Suprapubic skin (tissue), 4 donors: ENCODE measurements around the gene SH3BP2. TPM values are rescaled to one million over a fixed set of nuclear protein-coding genes. Genes with fewer than 3 reads are reported as not detected.

ENCODE experiments used
- DNase-seq, 2 donors: peaks; one replicate each; pipeline ENCODE4 v3.0.0-alpha.2; 2019; ENCODE audit warnings: low spot score in 2 of 2
- H3K27ac ChIP-seq: fragments of 200-600 bp; sonication (generic); one replicate; pipeline ENCODE4 v1.5.1; 2019
- H3K27me3 ChIP-seq: fragments of 200-600 bp; sonication (generic); one replicate; pipeline ENCODE4 v1.5.1; 2019
- H3K36me3 ChIP-seq: fragments of 200-600 bp; sonication (generic); one replicate; pipeline ENCODE4 v1.5.1; 2019
- H3K4me1 ChIP-seq: fragments of 200-600 bp; sonication (generic); one replicate; pipeline ENCODE4 v1.5.1; 2019
- H3K4me3 ChIP-seq: fragments of 200-600 bp; sonication (generic); one replicate; pipeline ENCODE4 v1.5.1; 2019; ENCODE audit warnings: mild to moderate bottlenecking
- H3K9me3 ChIP-seq: fragments of 200-600 bp; sonication (generic); one replicate; pipeline ENCODE4 v1.5.1; 2019
- EP300 ChIP-seq: sonication (generic); formaldehyde crosslinking; IDR thresholded peaks from one replicate; pipeline ENCODE4 v1.6.1; 2017; ENCODE audit warnings: antibody characterized with exemption
- POLR2A ChIP-seq, 2 donors: fragments of 450-650 bp; IDR thresholded peaks; one replicate each; pipeline ENCODE4 v1.6.1; 2017; ENCODE audit warnings: antibody characterized with exemption in 2 of 2, mild to moderate bottlenecking in 2 of 2, moderate library complexity in 2 of 2
- POLR2AphosphoS5 ChIP-seq, 3 donors: sonication (generic); formaldehyde crosslinking; IDR thresholded peaks; one replicate each; pipeline ENCODE4 v1.6.1; 2017; ENCODE audit warnings: antibody characterized with exemption in 3 of 3
- WGBS: methylation state at CpG from one replicate; pipeline ENCODE4 v1.1.5; 2018; 5-methylcytosine and 5-hydroxymethylcytosine counted together
- total RNA-seq, 4 donors: library from RNA; depleted of rRNA; stranded (reverse); fragments of >200 nt; gene quantifications; one replicate each; pipeline ENCODE4 v1.1.0, GENCODE V29; 2016
- TF ChIP-seq, protein P1 (sequence below), 2 donors: fragments of 200-600 bp in 1 of 2; fragments of 450-650 bp in 1 of 2; sonication (generic) in 1 of 2; IDR thresholded peaks; one replicate each; pipeline ENCODE4 v1.5.1; 2016 to 2019; ENCODE audit warnings: antibody characterized with exemption in 2 of 2, mild to moderate bottlenecking in 1 of 2, moderate library complexity in 1 of 2

Gene SH3BP2
- total RNA-seq, 4 donors from 2014 or later: 116 to 709 (median 162) TPM

DNA sequence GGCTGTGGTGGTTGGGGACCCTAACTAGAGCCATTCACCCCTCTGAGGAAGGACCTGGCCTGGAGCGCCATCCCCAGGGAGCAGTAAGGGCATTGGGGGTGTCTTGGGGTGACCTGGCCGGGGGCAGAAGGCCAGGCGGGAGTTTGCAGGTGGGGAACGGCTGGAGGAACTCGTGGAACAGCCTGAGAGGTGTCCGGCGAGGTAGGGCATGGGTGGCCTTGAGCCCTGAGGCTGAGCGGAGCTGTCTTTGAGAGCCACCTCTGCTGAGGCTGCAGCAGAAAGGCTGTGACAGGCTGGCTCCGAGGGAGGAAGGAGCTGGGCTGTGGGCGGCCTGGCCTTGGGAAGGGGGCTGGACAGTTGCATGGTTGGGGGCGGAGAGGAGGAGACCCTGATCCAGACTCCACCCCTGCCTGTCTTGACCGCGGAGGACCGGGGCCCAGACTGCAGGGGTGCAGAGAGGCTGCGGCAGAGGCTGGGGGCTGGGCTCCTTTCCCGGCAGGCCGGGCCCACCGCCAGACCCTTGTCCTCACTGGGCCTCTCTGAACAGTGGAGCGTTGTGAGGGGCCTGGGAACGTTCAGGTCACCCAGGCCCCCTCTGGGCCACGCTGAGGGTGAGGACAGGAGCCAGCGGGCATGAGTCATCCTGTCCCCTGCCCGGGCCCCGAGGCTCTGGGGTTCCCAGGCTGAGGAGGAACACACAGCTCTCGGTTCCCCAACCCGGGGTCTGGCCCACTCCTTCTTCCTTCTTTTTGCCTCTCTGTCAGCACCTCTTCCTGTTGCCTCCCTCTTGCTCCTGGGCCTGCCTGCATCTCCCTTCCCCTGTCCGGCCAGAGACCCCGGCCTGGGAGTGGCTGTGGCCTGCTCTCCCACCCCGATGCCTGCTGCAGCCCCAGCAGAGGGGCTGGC, 8.1 kb downstream of the SH3BP2 start:
- peak; percentile 85 to 91 for DNase-seq
- 24% methylated on average over 11 of the region's 29 CpGs for WGBS
- peak overlapping the region; percentile 40 for H3K4me3 ChIP-seq

DNA sequence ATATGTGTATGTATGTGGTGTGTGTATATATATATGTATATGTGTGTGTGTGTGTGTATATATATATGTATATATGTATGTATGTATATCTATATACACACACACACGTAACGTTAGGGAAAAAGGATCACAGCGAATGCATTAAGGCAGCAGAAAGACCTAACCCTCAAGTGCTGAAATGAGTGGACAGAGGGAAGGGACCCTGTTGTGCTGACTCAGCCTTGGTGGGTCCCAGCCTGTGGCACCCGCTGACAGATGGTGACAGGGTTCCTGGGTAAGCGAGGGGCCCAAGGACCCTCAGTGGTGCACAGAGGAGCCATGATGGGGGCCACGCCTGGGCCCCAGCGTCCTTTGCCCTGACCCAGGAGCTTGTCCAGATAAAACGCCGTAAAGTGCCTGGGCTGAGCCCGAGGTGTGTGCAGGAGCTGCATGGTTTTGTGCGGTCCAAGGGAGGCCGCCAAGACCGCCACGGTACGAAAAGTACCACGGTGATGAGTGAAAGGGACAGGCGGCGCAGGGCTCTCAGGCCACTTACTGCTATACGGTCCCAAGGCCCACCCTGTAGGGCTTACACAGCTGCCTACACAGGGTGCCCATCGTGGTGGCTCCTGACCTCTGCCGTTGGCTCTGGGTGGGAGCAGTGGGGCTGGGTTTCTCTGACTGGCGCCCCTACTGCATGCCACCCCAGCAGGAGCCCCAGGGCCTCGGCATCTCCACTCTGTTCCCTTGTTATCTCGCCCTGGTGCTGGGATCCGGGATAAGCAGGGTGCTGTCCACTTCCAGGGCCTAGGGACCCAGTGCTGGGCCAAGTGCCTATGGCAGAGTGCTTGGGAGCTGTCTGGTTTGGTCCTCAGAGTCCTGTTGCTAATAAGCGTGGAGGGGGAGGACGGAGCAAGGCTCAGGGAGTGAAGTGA, 10.0 kb downstream of the SH3BP2 start:
- no peak overlapping the region for H3K4me3 ChIP-seq
- peak overlapping the region; percentile 61 for H3K27ac ChIP-seq
- 94% methylated on average over 21 of the region's 27 CpGs for WGBS
- H3K4me1 ChIP-seq: peaks cover 98% of the 10 kb centered on the region
- no peaks in the 10 kb centered on the region for H3K9me3 ChIP-seq
- TF ChIP-seq EP300 (no peak), POLR2A (IDR thresholded peaks at IDR 0.05) (no peak), POLR2AphosphoS5 (IDR thresholded peaks at IDR 0.05) (no peak)
- TF ChIP-seq, protein P1, sequence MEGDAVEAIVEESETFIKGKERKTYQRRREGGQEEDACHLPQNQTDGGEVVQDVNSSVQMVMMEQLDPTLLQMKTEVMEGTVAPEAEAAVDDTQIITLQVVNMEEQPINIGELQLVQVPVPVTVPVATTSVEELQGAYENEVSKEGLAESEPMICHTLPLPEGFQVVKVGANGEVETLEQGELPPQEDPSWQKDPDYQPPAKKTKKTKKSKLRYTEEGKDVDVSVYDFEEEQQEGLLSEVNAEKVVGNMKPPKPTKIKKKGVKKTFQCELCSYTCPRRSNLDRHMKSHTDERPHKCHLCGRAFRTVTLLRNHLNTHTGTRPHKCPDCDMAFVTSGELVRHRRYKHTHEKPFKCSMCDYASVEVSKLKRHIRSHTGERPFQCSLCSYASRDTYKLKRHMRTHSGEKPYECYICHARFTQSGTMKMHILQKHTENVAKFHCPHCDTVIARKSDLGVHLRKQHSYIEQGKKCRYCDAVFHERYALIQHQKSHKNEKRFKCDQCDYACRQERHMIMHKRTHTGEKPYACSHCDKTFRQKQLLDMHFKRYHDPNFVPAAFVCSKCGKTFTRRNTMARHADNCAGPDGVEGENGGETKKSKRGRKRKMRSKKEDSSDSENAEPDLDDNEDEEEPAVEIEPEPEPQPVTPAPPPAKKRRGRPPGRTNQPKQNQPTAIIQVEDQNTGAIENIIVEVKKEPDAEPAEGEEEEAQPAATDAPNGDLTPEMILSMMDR (IDR thresholded peaks at IDR 0.05): no peak
- H3K27me3 ChIP-seq: no peaks in the 10 kb centered on the region
- DNase-seq: peak; percentile 62 to 78
- no peaks in the 10 kb centered on the region for H3K36me3 ChIP-seq

More for the DNA sequence above, 8.1 kb downstream of the SH3BP2 start:
- TF ChIP-seq, protein P1 (IDR thresholded peaks at IDR 0.05): no peak
- TF ChIP-seq POLR2AphosphoS5 (IDR thresholded peaks at IDR 0.05) (peak in 2 of 3 donors; percentile 28 to 33), EP300 (no peak), POLR2A (IDR thresholded peaks at IDR 0.05) (no peak)
- Histone ChIP-seq H3K27me3 (no peaks in the 10 kb centered on the region), H3K4me1 (peaks cover 98% of the 10 kb centered on the region), H3K36me3 (no peaks in the 10 kb centered on the region), H3K9me3 (no peaks in the 10 kb centered on the region), H3K27ac (peak overlapping the region; percentile 84)

DNA sequence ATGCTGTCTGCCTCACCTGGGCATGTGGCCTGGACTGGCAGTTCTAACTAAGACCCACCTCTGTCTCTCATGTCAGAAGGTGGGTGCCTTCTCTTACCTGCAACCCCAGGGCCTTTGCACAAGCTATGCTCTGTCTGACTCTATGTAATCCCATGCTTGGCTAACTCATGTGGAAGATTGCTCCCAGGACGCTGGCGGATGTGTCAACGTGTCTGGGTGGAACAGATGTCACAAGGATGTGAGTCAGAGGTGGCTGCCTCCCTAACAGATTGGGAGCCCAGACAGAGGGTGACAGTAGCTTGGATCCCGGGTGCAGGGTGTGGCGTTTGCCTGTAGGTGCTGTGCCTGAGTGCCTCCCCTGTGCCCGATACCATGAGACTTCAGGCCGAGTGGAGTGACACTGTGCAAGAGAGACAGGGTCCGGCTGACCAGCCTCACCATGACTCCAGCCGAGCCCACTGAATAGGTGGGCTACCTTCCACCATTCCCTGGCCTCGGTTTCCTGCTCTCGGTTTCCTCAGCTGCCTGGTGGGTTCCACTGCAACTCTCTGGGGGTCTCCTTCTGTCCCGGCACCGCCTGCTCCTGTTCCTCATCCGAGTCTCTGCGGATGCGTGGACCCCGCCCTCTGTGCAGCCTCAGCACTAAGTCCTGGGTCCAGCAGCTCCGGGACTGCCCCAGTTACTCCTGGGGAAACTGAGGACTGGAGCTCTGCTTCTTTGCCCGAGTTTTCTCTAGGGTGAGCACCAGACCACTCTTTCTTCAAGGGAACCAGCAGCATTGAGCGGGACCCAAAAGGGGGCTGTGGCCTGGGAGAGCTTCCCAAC, 11.0 kb downstream of the SH3BP2 start:
- no peaks in the 10 kb centered on the region for H3K27me3 ChIP-seq
- H3K4me1 ChIP-seq: peaks cover 95% of the 10 kb centered on the region
- no peak overlapping the region for H3K4me3 ChIP-seq
- H3K9me3 ChIP-seq: no peaks in the 10 kb centered on the region
- WGBS: 60% methylated on average over 18 of the region's 20 CpGs
- peak; percentile 79 to 83 for DNase-seq
- H3K36me3 ChIP-seq: no peaks in the 10 kb centered on the region
- peak overlapping the region; percentile 81 for H3K27ac ChIP-seq
- TF ChIP-seq POLR2AphosphoS5 (IDR thresholded peaks at IDR 0.05) (peak in 2 of 3 donors; percentile 64 to 87), EP300 (no peak)

GRCh38 chr4:2804449-2804972, 11.6 kb downstream of the SH3BP2 start:
- Histone ChIP-seq H3K4me1 (peaks cover 94% of the 10 kb centered on the region), H3K4me3 (peak overlapping the region; percentile 17), H3K9me3 (no peaks in the 10 kb centered on the region), H3K36me3 (no peaks in the 10 kb centered on the region), H3K27ac (peak overlapping the region; percentile 81), H3K27me3 (no peaks in the 10 kb centered on the region)
- TF ChIP-seq EP300 (no peak), POLR2AphosphoS5 (IDR thresholded peaks at IDR 0.05) (no peak), POLR2A (IDR thresholded peaks at IDR 0.05) (no peak)
- TF ChIP-seq, protein P1 (IDR thresholded peaks at IDR 0.05): no peak
- DNase-seq: peak in 1 of 2 donors; percentile 60
- no CpG with 5 or more reads among the region's 10 CpGs for WGBS
